ENCODE measurements around the gene EIF4A2. TPM values are rescaled to one million over a fixed set of nuclear protein-coding genes. Genes with fewer than 3 reads are reported as not detected.

The EIF4A2 gene
- total RNA-seq: 900 TPM
- 100 to 1,000 TPM; 203 to 253 (median 230) TPM for polyA plus RNA-seq

- peak within 1 kb of the TSS; percentile 97 for H3K27ac ChIP-seq (ENCODE audit: insufficient read depth, low read length, poor library complexity, severe bottlenecking)
- H3K4me3 Mint-ChIP-seq: peak within 1 kb of the TSS; percentile 97 to 100 (median 100)
- peaks cover 41% of the 10 kb centered on the region for H3K36me3 Mint-ChIP-seq
Observed at GRCh38 chr3:186783058-186783730, at the start of gene EIF4A2. Gene EIF4A2, plus strand, starts transcription at chr3:186783577. Its CDS starts 34 bp downstream, at chr3:186783611.

DNA sequence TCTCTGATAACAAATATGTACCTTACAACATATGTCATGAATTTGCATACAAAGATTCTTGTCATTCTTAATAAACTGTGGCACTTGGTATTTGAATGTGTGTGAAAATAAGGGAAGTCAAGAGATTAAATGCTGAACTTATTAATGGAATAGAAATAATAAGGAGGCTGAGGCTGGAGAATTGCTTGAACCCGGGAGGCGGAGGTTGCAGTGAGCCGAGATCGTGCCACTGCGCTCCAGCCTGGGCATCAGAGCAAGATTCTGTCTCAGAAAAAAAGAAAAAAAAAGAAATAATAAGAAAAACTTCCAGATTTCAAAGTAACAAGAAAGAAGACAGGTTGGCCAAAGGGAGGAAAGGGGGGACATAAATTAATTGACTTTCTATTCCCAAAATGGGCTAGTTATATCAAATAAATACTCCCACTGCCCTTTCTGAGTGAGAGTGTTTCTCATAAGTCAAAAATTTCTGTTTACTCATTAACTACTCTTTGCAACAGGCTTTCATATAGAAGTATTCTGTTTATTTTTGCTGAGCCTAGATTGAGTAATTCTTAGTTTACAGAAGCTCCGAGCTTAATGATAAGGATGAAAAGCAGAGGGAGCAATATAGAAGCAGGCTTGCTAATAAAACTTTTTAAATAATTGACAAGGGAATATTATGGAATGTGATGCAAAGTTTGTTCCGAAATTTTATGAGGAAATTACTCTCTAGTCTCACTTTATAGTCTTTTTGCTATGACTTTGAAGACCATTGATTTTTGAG lies 40.6 kb upstream of the EIF4A2 start:
- Mint-ChIP-seq H3K4me1 (peaks cover 0 to 4% (median 0%) of the 10 kb centered on the region in 4 donors), H3K4me3 (no peak overlapping the region), H3K36me3 (peaks cover 10% of the 10 kb centered on the region), H3K27ac (peak overlapping the region in 1 of 3 donors; percentile 1), H3K9me3 (peaks cover 0 to 1% (median 0%) of the 10 kb centered on the region in 7 donors), H3K27me3 (peaks cover 4% of the 10 kb centered on the region)
- Histone ChIP-seq H3K27ac (ENCODE audit: insufficient read depth, low read length, poor library complexity, severe bottlenecking) (no peak overlapping the region), H3K27me3 (ENCODE audit: control insufficient read depth, insufficient read depth, low read length) (no peaks in the 10 kb centered on the region), H3K4me1 (ENCODE audit: control insufficient read depth, insufficient read depth, low read length, poor library complexity, severe bottlenecking) (no peaks in the 10 kb centered on the region), H3K4me3 (ENCODE audit: low read depth, low read length) (no peak overlapping the region), H3K9me3 (ENCODE audit: control insufficient read depth in 2 of 2, low read length in 2 of 2) (no peaks in the 10 kb centered on the region), H3K36me3 (ENCODE audit: control insufficient read depth, insufficient read depth, low read length) (no peaks in the 10 kb centered on the region)
- DNase-seq (no peak), ATAC-seq (ENCODE audit: low read depth in 2 of 2) (no peak)

More at GRCh38 chr3:186783058-186783730, at the start of gene EIF4A2:
- ATAC-seq (ENCODE audit: low read depth in 2 of 2) (peak; percentile 72 to 73), DNase-seq (peak; percentile 88 to 94 (median 93))
- Histone ChIP-seq H3K36me3 (ENCODE audit: control insufficient read depth, insufficient read depth, low read length) (peaks cover 41% of the 10 kb centered on the region), H3K4me1 (ENCODE audit: control insufficient read depth, insufficient read depth, low read length, poor library complexity, severe bottlenecking) (peaks cover 45% of the 10 kb centered on the region), H3K9me3 (ENCODE audit: control insufficient read depth in 2 of 2, low read length in 2 of 2) (no peaks in the 10 kb centered on the region), H3K27me3 (ENCODE audit: control insufficient read depth, insufficient read depth, low read length) (no peaks in the 10 kb centered on the region), H3K4me3 (ENCODE audit: low read depth, low read length) (peak within 1 kb of the TSS; percentile 96)
- H3K9me3 Mint-ChIP-seq: peaks cover 0 to 3% (median 0%) of the 10 kb centered on the region in 7 donors
- peak within 1 kb of the TSS; percentile 99 to 100 (median 99) for H3K27ac Mint-ChIP-seq
- H3K4me1 Mint-ChIP-seq: peaks cover 28 to 56% (median 42%) of the 10 kb centered on the region in 4 donors
- peaks cover 15% of the 10 kb centered on the region for H3K27me3 Mint-ChIP-seq

DNA sequence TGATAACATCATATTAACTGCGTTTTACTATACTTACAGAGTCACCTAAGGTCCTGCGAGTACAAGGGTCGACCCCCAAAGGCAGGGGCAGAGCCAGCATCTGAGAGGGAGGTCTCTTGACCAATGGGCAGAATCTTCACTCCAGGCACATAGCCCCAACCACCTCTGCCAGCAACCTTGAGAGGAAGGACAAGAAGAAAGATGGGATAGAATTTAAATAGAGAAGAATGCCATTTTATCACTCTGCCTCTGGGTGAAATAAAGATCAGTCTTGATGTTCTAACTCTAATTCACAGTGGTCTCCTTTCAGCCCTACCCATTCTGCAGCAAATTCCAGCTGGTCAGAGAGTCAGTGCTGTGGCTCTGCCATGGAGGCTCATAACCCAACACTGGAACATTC lies 39.7 kb upstream of the EIF4A2 start:
- Mint-ChIP-seq H3K27ac (no peak overlapping the region), H3K4me1 (peaks cover 0 to 4% (median 0%) of the 10 kb centered on the region in 4 donors), H3K27me3 (peaks cover 4% of the 10 kb centered on the region), H3K36me3 (peaks cover 10% of the 10 kb centered on the region), H3K4me3 (no peak overlapping the region), H3K9me3 (peaks cover 0 to 1% (median 0%) of the 10 kb centered on the region in 7 donors)
- H3K4me3 ChIP-seq (ENCODE audit: low read depth, low read length): no peak overlapping the region
- no peaks in the 10 kb centered on the region for H3K4me1 ChIP-seq (ENCODE audit: control insufficient read depth, insufficient read depth, low read length, poor library complexity, severe bottlenecking)
- ATAC-seq (ENCODE audit: low read depth in 2 of 2): no peak
- H3K9me3 ChIP-seq (ENCODE audit: control insufficient read depth in 2 of 2, low read length in 2 of 2): no peaks in the 10 kb centered on the region
- H3K27ac ChIP-seq (ENCODE audit: insufficient read depth, low read length, poor library complexity, severe bottlenecking): no peak overlapping the region
- no peaks in the 10 kb centered on the region for H3K36me3 ChIP-seq (ENCODE audit: control insufficient read depth, insufficient read depth, low read length)
- no peaks in the 10 kb centered on the region for H3K27me3 ChIP-seq (ENCODE audit: control insufficient read depth, insufficient read depth, low read length)
- no peak for DNase-seq

- Mint-ChIP-seq H3K9me3 (peaks cover 0 to 1% (median 0%) of the 10 kb centered on the region in 7 donors), H3K36me3 (peaks cover 6% of the 10 kb centered on the region), H3K4me1 (peaks cover 0 to 4% (median 0%) of the 10 kb centered on the region in 4 donors), H3K4me3 (no peak overlapping the region), H3K27me3 (peaks cover 4% of the 10 kb centered on the region), H3K27ac (peak overlapping the region in 1 of 3 donors; percentile 88)
- Histone ChIP-seq H3K4me3 (ENCODE audit: low read depth, low read length) (no peak overlapping the region), H3K36me3 (ENCODE audit: control insufficient read depth, insufficient read depth, low read length) (no peaks in the 10 kb centered on the region), H3K9me3 (ENCODE audit: control insufficient read depth in 2 of 2, low read length in 2 of 2) (no peaks in the 10 kb centered on the region), H3K27me3 (ENCODE audit: control insufficient read depth, insufficient read depth, low read length) (no peaks in the 10 kb centered on the region), H3K27ac (ENCODE audit: insufficient read depth, low read length, poor library complexity, severe bottlenecking) (no peak overlapping the region), H3K4me1 (ENCODE audit: control insufficient read depth, insufficient read depth, low read length, poor library complexity, severe bottlenecking) (no peaks in the 10 kb centered on the region)
- DNase-seq (no peak), ATAC-seq (ENCODE audit: low read depth in 2 of 2) (no peak)
Observed at GRCh38 chr3:186746008-186746407, 37.4 kb upstream of the EIF4A2 start.

- Histone ChIP-seq H3K27ac (ENCODE audit: insufficient read depth, low read length, poor library complexity, severe bottlenecking) (no peak overlapping the region), H3K27me3 (ENCODE audit: control insufficient read depth, insufficient read depth, low read length) (no peaks in the 10 kb centered on the region), H3K9me3 (ENCODE audit: control insufficient read depth in 2 of 2, low read length in 2 of 2) (no peaks in the 10 kb centered on the region), H3K4me3 (ENCODE audit: low read depth, low read length) (no peak overlapping the region), H3K4me1 (ENCODE audit: control insufficient read depth, insufficient read depth, low read length, poor library complexity, severe bottlenecking) (no peaks in the 10 kb centered on the region), H3K36me3 (ENCODE audit: control insufficient read depth, insufficient read depth, low read length) (no peaks in the 10 kb centered on the region)
- Mint-ChIP-seq H3K36me3 (no peaks in the 10 kb centered on the region), H3K27ac (no peak overlapping the region), H3K9me3 (no peaks in the 10 kb centered on the region), H3K4me3 (no peak overlapping the region), H3K4me1 (peaks cover 0 to 4% (median under 1%) of the 10 kb centered on the region in 4 donors), H3K27me3 (no peaks in the 10 kb centered on the region)
- ATAC-seq (ENCODE audit: low read depth in 2 of 2) (no peak), DNase-seq (no peak)
Observed at GRCh38 chr3:186750316-186750715, 33.1 kb upstream of the EIF4A2 start.

GRCh38 chr3:186751480-186751879 lies 31.9 kb upstream of the EIF4A2 start:
- Mint-ChIP-seq H3K36me3 (no peaks in the 10 kb centered on the region), H3K27ac (no peak overlapping the region), H3K4me3 (no peak overlapping the region), H3K27me3 (no peaks in the 10 kb centered on the region), H3K9me3 (no peaks in the 10 kb centered on the region), H3K4me1 (peaks cover 0 to 2% (median 0%) of the 10 kb centered on the region in 4 donors)
- Histone ChIP-seq H3K4me1 (ENCODE audit: control insufficient read depth, insufficient read depth, low read length, poor library complexity, severe bottlenecking) (no peaks in the 10 kb centered on the region), H3K27ac (ENCODE audit: insufficient read depth, low read length, poor library complexity, severe bottlenecking) (no peak overlapping the region), H3K27me3 (ENCODE audit: control insufficient read depth, insufficient read depth, low read length) (no peaks in the 10 kb centered on the region), H3K9me3 (ENCODE audit: control insufficient read depth in 2 of 2, low read length in 2 of 2) (no peaks in the 10 kb centered on the region), H3K4me3 (ENCODE audit: low read depth, low read length) (no peak overlapping the region), H3K36me3 (ENCODE audit: control insufficient read depth, insufficient read depth, low read length) (no peaks in the 10 kb centered on the region)
- no peak for DNase-seq
- ATAC-seq (ENCODE audit: low read depth in 2 of 2): no peak

DNA sequence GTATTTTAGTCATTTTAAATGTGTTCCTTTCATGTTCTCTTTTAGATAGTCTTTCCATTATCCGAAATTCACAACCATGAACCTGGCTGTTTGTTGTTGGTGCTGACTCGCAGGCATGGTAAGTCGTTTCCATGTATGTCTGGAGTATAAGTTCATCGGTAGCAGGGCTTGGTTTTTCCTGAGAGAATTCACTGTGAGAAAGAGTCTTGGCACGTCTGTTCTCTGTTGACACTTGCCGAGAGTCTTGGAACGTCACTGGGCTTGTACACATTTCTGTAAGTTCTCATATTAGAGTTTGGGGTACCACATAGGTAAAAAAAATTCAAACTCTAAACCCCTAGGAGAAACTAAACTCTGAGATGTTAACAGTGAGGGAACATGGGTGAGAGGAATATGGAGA lies 29.4 kb upstream of the EIF4A2 start:
- no peak overlapping the region for H3K4me3 Mint-ChIP-seq
- Histone ChIP-seq H3K36me3 (ENCODE audit: control insufficient read depth, insufficient read depth, low read length) (no peaks in the 10 kb centered on the region), H3K27ac (ENCODE audit: insufficient read depth, low read length, poor library complexity, severe bottlenecking) (no peak overlapping the region), H3K9me3 (ENCODE audit: control insufficient read depth in 2 of 2, low read length in 2 of 2) (no peaks in the 10 kb centered on the region), H3K4me3 (ENCODE audit: low read depth, low read length) (no peak overlapping the region), H3K4me1 (ENCODE audit: control insufficient read depth, insufficient read depth, low read length, poor library complexity, severe bottlenecking) (no peaks in the 10 kb centered on the region), H3K27me3 (ENCODE audit: control insufficient read depth, insufficient read depth, low read length) (no peaks in the 10 kb centered on the region)
- H3K9me3 Mint-ChIP-seq: no peaks in the 10 kb centered on the region
- H3K36me3 Mint-ChIP-seq: no peaks in the 10 kb centered on the region
- DNase-seq (no peak), ATAC-seq (ENCODE audit: low read depth in 2 of 2) (no peak)
- H3K27me3 Mint-ChIP-seq: no peaks in the 10 kb centered on the region
- peaks cover 0 to 2% (median 0%) of the 10 kb centered on the region in 4 donors for H3K4me1 Mint-ChIP-seq
- no peak overlapping the region for H3K27ac Mint-ChIP-seq
